Astrocyte (in vitro differentiated cells and primary cell): ENCODE data around the gene SEMA3A. TPM values are rescaled to one million over a fixed set of nuclear protein-coding genes. Genes with fewer than 3 reads are reported as not detected.
A peak's percentile ranks its signal among the peaks of the same experiment; 100 is the strongest.

Experiments
- DNase-seq: peaks from one replicate; pipeline ENCODE4 v3.0.0-alpha.2; 2010; ENCODE audit warnings: low read depth
- FAIRE-seq: peaks from 2 replicates; lab custom pipeline; 2011; peaks lifted over from hg19 to GRCh38; lab: Jason Lieb, UNC
- H2AFZ ChIP-seq: 2 replicates; pipeline ENCODE4 v1.6.0; 2012; ENCODE audit warnings: low read depth, low read length, inconsistent platforms
- H3K27ac ChIP-seq: 2 replicates; pipeline ENCODE4 v1.5.1; 2011; ENCODE audit warnings: low read depth, low read length, inconsistent platforms
- H3K27me3 ChIP-seq: 2 replicates; pipeline ENCODE4 v1.6.0; 2011; ENCODE audit warnings: low read length, inconsistent platforms; ENCODE audit not compliant: insufficient read depth
- H3K36me3 ChIP-seq: 2 replicates; pipeline ENCODE4 v1.5.1; 2011; ENCODE audit warnings: low read length, inconsistent platforms; ENCODE audit not compliant: insufficient read depth
- H3K4me1 ChIP-seq: 2 replicates; pipeline ENCODE4 v1.5.1; 2011; ENCODE audit warnings: low read length, inconsistent platforms; ENCODE audit not compliant: insufficient read depth
- H3K4me2 ChIP-seq: 2 replicates; pipeline ENCODE4 v1.6.0; 2012; ENCODE audit warnings: low read length, inconsistent platforms
- H3K4me3 ChIP-seq: 2 replicates; pipeline ENCODE4 v1.5.1; 2011; ENCODE audit warnings: low read depth, mild to moderate bottlenecking, low read length, inconsistent platforms; ENCODE audit not compliant: insufficient read depth
- H3K79me2 ChIP-seq: 2 replicates; pipeline ENCODE4 v1.6.0; 2012; ENCODE audit warnings: mild to moderate bottlenecking, low read length, inconsistent platforms; ENCODE audit not compliant: insufficient read depth
- H3K9ac ChIP-seq: 2 replicates; pipeline ENCODE4 v1.6.0; 2012; ENCODE audit warnings: mild to moderate bottlenecking, low read length, inconsistent platforms
- H3K9me3 ChIP-seq: 2 replicates; pipeline ENCODE4 v1.5.1; 2012; ENCODE audit warnings: low read depth, mild to moderate bottlenecking, low read length, inconsistent platforms; ENCODE audit not compliant: insufficient read depth
- H4K20me1 ChIP-seq: 2 replicates; pipeline ENCODE4 v1.6.0; 2012; ENCODE audit warnings: low read length, inconsistent platforms; ENCODE audit not compliant: insufficient read depth
- H3K27ac Mint-ChIP-seq: one replicate; pipeline ENCODE4 v1.8.0; 2021; ENCODE audit warnings: mild to moderate bottlenecking, mixed read lengths; ENCODE audit not compliant: unreplicated experiment
- H3K27me3 Mint-ChIP-seq: one replicate; pipeline ENCODE4 v1.8.0; 2021; ENCODE audit warnings: low read depth, mixed read lengths; ENCODE audit not compliant: unreplicated experiment
- H3K36me3 Mint-ChIP-seq: one replicate; pipeline ENCODE4 v1.8.0; 2021; ENCODE audit warnings: low read depth, mixed read lengths; ENCODE audit not compliant: unreplicated experiment
- H3K4me1 Mint-ChIP-seq: one replicate; pipeline ENCODE4 v1.8.0; 2021; ENCODE audit warnings: low read depth, mixed read lengths; ENCODE audit not compliant: unreplicated experiment
- H3K4me3 Mint-ChIP-seq: one replicate; pipeline ENCODE4 v1.8.0; 2021; ENCODE audit warnings: mild to moderate bottlenecking, moderate library complexity, mixed read lengths; ENCODE audit not compliant: unreplicated experiment
- H3K9me3 Mint-ChIP-seq: one replicate; pipeline ENCODE4 v1.8.0; 2021; ENCODE audit warnings: mild to moderate bottlenecking, mixed read lengths; ENCODE audit not compliant: unreplicated experiment
- EZH2 ChIP-seq: IDR thresholded peaks from 2 replicates; pipeline ENCODE4 v1.6.1; 2012; ENCODE audit warnings: mild to moderate bottlenecking, low read length, inconsistent platforms; ENCODE audit not compliant: insufficient read depth
- total RNA-seq: library from RNA; stranded (reverse); gene quantifications from 2 replicates; pipeline ENCODE4 v1.2.1, GENCODE V29; 2021
- TF ChIP-seq, protein P1 (sequence below): IDR thresholded peaks from 2 replicates; pipeline ENCODE4 v1.5.1; 2011; ENCODE audit warnings: low read depth, mild to moderate bottlenecking, inconsistent platforms, low read length, moderate library complexity; ENCODE audit not compliant: insufficient read depth

Gene SEMA3A
- total RNA-seq, 1 donor from 2014 or later: 31.3 TPM

DNA sequence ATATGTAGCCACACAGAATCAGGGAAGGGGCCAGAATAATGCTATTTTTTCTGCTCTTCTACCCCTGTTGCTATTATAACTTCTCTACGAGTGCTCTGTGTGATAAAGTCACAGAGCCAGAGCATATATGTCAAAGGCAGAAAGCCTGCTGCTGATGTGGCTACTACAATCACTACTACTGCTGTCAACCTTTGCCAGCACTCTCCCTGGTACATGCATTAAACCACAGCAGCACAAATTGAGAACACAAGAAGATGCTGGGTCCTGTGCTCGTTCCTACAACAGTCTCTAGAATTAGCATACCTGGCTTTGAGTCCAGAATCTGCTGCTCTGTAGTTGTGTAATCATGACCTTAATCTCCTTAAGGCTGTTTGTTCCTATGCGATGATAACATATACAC lies 108.6 kb downstream of the SEMA3A start:
- Histone ChIP-seq H3K27ac (peak overlapping the region; percentile 4), H3K9me3 (no peaks in the 10 kb centered on the region), H3K4me2 (peak overlapping the region; percentile 10), H3K9ac (no peak overlapping the region), H3K36me3 (no peaks in the 10 kb centered on the region), H3K79me2 (no peaks in the 10 kb centered on the region), H3K27me3 (no peaks in the 10 kb centered on the region), H3K4me3 (no peak overlapping the region), H3K4me1 (peaks cover 15% of the 10 kb centered on the region), H4K20me1 (no peaks in the 10 kb centered on the region), H2AFZ (peak overlapping the region; percentile 29)
- Mint-ChIP-seq H3K9me3 (no peaks in the 10 kb centered on the region), H3K4me3 (no peak overlapping the region), H3K36me3 (no peaks in the 10 kb centered on the region), H3K27ac (no peak overlapping the region), H3K27me3 (no peaks in the 10 kb centered on the region), H3K4me1 (peaks cover 13% of the 10 kb centered on the region)
- no peak for TF ChIP-seq EZH2
- TF ChIP-seq, protein P1, sequence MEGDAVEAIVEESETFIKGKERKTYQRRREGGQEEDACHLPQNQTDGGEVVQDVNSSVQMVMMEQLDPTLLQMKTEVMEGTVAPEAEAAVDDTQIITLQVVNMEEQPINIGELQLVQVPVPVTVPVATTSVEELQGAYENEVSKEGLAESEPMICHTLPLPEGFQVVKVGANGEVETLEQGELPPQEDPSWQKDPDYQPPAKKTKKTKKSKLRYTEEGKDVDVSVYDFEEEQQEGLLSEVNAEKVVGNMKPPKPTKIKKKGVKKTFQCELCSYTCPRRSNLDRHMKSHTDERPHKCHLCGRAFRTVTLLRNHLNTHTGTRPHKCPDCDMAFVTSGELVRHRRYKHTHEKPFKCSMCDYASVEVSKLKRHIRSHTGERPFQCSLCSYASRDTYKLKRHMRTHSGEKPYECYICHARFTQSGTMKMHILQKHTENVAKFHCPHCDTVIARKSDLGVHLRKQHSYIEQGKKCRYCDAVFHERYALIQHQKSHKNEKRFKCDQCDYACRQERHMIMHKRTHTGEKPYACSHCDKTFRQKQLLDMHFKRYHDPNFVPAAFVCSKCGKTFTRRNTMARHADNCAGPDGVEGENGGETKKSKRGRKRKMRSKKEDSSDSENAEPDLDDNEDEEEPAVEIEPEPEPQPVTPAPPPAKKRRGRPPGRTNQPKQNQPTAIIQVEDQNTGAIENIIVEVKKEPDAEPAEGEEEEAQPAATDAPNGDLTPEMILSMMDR: no peak
- FAIRE-seq: no peak
- DNase-seq: no peak

DNA sequence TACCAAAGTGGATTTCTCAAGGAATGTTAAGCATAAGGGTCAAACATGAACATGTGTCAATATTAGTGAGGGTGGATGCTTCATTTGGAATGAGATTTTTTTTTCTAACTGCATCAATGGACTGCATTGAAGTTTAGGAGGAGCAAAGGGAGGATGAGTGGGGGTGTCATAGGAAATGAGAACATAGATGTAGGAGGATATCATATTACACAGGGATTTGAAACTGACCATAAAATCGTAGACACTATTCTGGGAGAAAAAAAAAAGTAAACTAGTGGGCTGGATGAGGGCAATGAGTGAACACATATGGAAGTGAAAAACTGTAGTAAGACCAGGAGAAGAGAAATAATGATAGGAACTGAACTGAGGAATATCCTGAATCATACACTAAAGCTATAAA lies 109.4 kb downstream of the SEMA3A start:
- Histone ChIP-seq H2AFZ (no peak overlapping the region), H3K9ac (no peak overlapping the region), H3K79me2 (no peaks in the 10 kb centered on the region), H3K4me1 (peaks cover 15% of the 10 kb centered on the region), H4K20me1 (no peaks in the 10 kb centered on the region), H3K4me2 (peak overlapping the region; percentile 24), H3K27ac (no peak overlapping the region), H3K9me3 (no peaks in the 10 kb centered on the region), H3K36me3 (no peaks in the 10 kb centered on the region), H3K4me3 (no peak overlapping the region), H3K27me3 (no peaks in the 10 kb centered on the region)
- Mint-ChIP-seq H3K27me3 (no peaks in the 10 kb centered on the region), H3K4me3 (no peak overlapping the region), H3K9me3 (no peaks in the 10 kb centered on the region), H3K36me3 (no peaks in the 10 kb centered on the region), H3K4me1 (peaks cover 13% of the 10 kb centered on the region), H3K27ac (peak overlapping the region; percentile 21)
- DNase-seq (peak; percentile 66), FAIRE-seq (peak; percentile 45)
- TF ChIP-seq EZH2: no peak
- TF ChIP-seq, protein P1: no peak

DNA sequence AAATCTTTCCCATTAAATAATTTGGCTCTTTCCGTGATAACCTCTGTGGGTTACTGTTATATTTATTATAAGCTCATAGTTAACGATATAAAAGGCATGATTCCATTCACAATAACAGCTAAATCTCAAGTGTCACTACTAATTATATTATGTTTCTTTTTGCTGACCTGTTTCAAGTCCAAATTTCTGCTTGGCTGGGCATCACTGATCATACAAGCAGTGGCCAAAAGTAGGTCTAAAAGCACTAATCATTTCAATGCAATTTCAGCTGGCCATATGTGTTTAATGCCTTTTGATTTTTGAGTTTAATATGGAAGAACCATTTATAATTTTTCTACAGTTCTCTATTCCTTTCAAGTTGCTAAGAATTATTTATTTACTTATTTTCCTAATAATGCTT lies 110.7 kb downstream of the SEMA3A start:
- Mint-ChIP-seq H3K36me3 (no peaks in the 10 kb centered on the region), H3K9me3 (no peaks in the 10 kb centered on the region), H3K27me3 (no peaks in the 10 kb centered on the region), H3K4me1 (peaks cover 9% of the 10 kb centered on the region), H3K4me3 (no peak overlapping the region), H3K27ac (no peak overlapping the region)
- Histone ChIP-seq H2AFZ (no peak overlapping the region), H3K4me3 (no peak overlapping the region), H3K9me3 (no peaks in the 10 kb centered on the region), H4K20me1 (no peaks in the 10 kb centered on the region), H3K4me2 (no peak overlapping the region), H3K27ac (no peak overlapping the region), H3K36me3 (no peaks in the 10 kb centered on the region), H3K27me3 (no peaks in the 10 kb centered on the region), H3K79me2 (no peaks in the 10 kb centered on the region), H3K9ac (no peak overlapping the region), H3K4me1 (peaks cover 10% of the 10 kb centered on the region)
- DNase-seq (no peak), FAIRE-seq (no peak)
- no peak for TF ChIP-seq EZH2
- TF ChIP-seq, protein P1: no peak
